ENCODE data around the gene MYOCOS. TPM values are rescaled to one million over a fixed set of nuclear protein-coding genes. Genes with fewer than 3 reads are reported as not detected.

MYOCOS gene
- total RNA-seq, 1 donor from 2014 or later = not detected

- H3K4me3 ChIP-seq (ENCODE audit: low read depth, low read length) = no peak overlapping the region
- TF ChIP-seq CTCF (conservative IDR thresholded peaks at IDR 0.05; ENCODE audit: low read depth, low read length) = no peak
- DNase-seq (ENCODE audit: low read depth) = no peak
These were observed 41.2 kb downstream of the MYOCOS start for GRCh38 chr1:171663036-171663853.

GRCh38 chr1:171663854-171664575 lies 42.0 kb downstream of the MYOCOS start:
- no peak overlapping the region for H3K4me3 ChIP-seq (ENCODE audit: low read depth, low read length)
- TF ChIP-seq CTCF (conservative IDR thresholded peaks at IDR 0.05; ENCODE audit: low read depth, low read length) = no peak
- no peak for DNase-seq (ENCODE audit: low read depth)

GRCh38 chr1:171664976-171665375 lies 42.9 kb downstream of the MYOCOS start:
- peak; percentile 25 for DNase-seq (ENCODE audit: low read depth)
- H3K4me3 ChIP-seq (ENCODE audit: low read depth, low read length) = no peak overlapping the region
- no peak for TF ChIP-seq CTCF (conservative IDR thresholded peaks at IDR 0.05; ENCODE audit: low read depth, low read length)

GRCh38 chr1:171666114-171666769 lies 44.2 kb downstream of the MYOCOS start:
- no peak overlapping the region for H3K4me3 ChIP-seq (ENCODE audit: low read depth, low read length)
- TF ChIP-seq CTCF (conservative IDR thresholded peaks at IDR 0.05; ENCODE audit: low read depth, low read length) = no peak
- DNase-seq (ENCODE audit: low read depth) = no peak

GRCh38 chr1:171668372-171668771 lies 46.3 kb downstream of the MYOCOS start:
- no peak overlapping the region for H3K4me3 ChIP-seq (ENCODE audit: low read depth, low read length)
- DNase-seq (ENCODE audit: low read depth) = no peak
- no peak for TF ChIP-seq CTCF (conservative IDR thresholded peaks at IDR 0.05; ENCODE audit: low read depth, low read length)

GRCh38 chr1:171670739-171671138 lies 48.7 kb downstream of the MYOCOS start:
- no peak for TF ChIP-seq CTCF (conservative IDR thresholded peaks at IDR 0.05; ENCODE audit: low read depth, low read length)
- no peak overlapping the region for H3K4me3 ChIP-seq (ENCODE audit: low read depth, low read length)
- no peak for DNase-seq (ENCODE audit: low read depth)

Measured in epithelial cell of proximal tubule (primary cell).